Measurements from ENCODE around the gene ART1. TPM values are rescaled to one million over a fixed set of nuclear protein-coding genes. Genes with fewer than 3 reads are reported as not detected.

ART1 gene
- total and polyA plus RNA-seq, 4 donors = not detected

- Histone ChIP-seq H3K9ac (ENCODE audit: low read depth in 1 of 2, low read length in 2 of 2) (no peak overlapping the region), H3K36me3 (ENCODE audit: control insufficient read depth in 4 of 4, insufficient read depth in 3 of 4, low read depth in 1 of 4, low read length in 3 of 4) (peaks cover 1 to 73% (median 56%) of the 10 kb centered on the region in 4 donors), H3K9me3 (ENCODE audit: control insufficient read depth in 4 of 4, low read length in 3 of 4) (no peaks in the 10 kb centered on the region), H3K4me1 (ENCODE audit: control insufficient read depth in 4 of 4, insufficient read depth in 4 of 4, low read length in 3 of 4) (no peaks in the 10 kb centered on the region), H3K27me3 (ENCODE audit: control insufficient read depth in 4 of 4, insufficient read depth in 4 of 4, low read length in 3 of 4) (no peaks in the 10 kb centered on the region), H3K27ac (ENCODE audit: low read depth in 1 of 2, low read length in 2 of 2) (no peak overlapping the region), H3K4me3 (ENCODE audit: low read depth in 1 of 3, low read length in 3 of 3) (no peak overlapping the region)
- no peak for DNase-seq (ENCODE audit: low spot score)
- WGBS = 96% methylated on average over 2 of the region's 2 CpGs
- no peak for TF ChIP-seq ATF3 (IDR thresholded peaks at IDR 0.05)
- no peak for TF ChIP-seq FOXA1 (IDR thresholded peaks at IDR 0.05)
- TF ChIP-seq, protein P1, sequence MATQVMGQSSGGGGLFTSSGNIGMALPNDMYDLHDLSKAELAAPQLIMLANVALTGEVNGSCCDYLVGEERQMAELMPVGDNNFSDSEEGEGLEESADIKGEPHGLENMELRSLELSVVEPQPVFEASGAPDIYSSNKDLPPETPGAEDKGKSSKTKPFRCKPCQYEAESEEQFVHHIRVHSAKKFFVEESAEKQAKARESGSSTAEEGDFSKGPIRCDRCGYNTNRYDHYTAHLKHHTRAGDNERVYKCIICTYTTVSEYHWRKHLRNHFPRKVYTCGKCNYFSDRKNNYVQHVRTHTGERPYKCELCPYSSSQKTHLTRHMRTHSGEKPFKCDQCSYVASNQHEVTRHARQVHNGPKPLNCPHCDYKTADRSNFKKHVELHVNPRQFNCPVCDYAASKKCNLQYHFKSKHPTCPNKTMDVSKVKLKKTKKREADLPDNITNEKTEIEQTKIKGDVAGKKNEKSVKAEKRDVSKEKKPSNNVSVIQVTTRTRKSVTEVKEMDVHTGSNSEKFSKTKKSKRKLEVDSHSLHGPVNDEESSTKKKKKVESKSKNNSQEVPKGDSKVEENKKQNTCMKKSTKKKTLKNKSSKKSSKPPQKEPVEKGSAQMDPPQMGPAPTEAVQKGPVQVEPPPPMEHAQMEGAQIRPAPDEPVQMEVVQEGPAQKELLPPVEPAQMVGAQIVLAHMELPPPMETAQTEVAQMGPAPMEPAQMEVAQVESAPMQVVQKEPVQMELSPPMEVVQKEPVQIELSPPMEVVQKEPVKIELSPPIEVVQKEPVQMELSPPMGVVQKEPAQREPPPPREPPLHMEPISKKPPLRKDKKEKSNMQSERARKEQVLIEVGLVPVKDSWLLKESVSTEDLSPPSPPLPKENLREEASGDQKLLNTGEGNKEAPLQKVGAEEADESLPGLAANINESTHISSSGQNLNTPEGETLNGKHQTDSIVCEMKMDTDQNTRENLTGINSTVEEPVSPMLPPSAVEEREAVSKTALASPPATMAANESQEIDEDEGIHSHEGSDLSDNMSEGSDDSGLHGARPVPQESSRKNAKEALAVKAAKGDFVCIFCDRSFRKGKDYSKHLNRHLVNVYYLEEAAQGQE (IDR thresholded peaks at IDR 0.05) = no peak
- no peak for TF ChIP-seq HNF4G (IDR thresholded peaks at IDR 0.05)
- TF ChIP-seq RAD21 (IDR thresholded peaks at IDR 0.05) = no peak
- no peak for TF ChIP-seq JUND (IDR thresholded peaks at IDR 0.05)
- no peak for TF ChIP-seq RXRA (IDR thresholded peaks at IDR 0.05)
These were observed 56.0 kb downstream of the ART1 start for GRCh38 chr11:3700910-3701309.

DNA sequence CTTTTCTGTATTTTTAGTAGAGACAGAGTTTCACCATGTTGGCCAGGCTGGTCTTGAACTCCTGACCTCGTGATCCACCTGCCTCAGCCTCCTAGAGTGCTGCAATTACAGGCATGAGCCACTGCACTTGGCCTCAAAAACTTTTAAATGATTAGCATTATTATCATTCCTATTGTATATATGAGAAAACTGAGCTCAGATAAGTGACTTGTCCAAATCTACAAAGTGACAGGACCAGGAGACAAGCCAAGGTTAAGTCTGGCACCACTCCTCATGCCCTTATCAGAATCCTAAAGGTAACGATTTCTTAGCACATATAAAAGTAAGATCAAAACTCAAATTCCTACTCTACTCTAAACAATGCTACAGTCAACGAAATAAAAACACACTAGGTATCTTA, 58.5 kb downstream of the ART1 start:
- TF ChIP-seq FOXA2 (IDR thresholded peaks at IDR 0.05) (no peak), JUND (IDR thresholded peaks at IDR 0.05) (no peak), TAF1 (conservative IDR thresholded peaks at IDR 0.05) (no peak), CTCF (IDR thresholded peaks at IDR 0.05; ENCODE audit: low read depth, low read length, missing input control) (no peak)
- TF ChIP-seq, protein P1 (IDR thresholded peaks at IDR 0.05) = no peak
- Histone ChIP-seq H3K9me3 (ENCODE audit: control insufficient read depth in 4 of 4, low read length in 3 of 4) (no peaks in the 10 kb centered on the region), H3K4me3 (ENCODE audit: low read depth in 1 of 3, low read length in 3 of 3) (no peak overlapping the region), H3K4me1 (ENCODE audit: control insufficient read depth in 4 of 4, insufficient read depth in 4 of 4, low read length in 3 of 4) (no peaks in the 10 kb centered on the region), H3K27me3 (ENCODE audit: control insufficient read depth in 4 of 4, insufficient read depth in 4 of 4, low read length in 3 of 4) (no peaks in the 10 kb centered on the region), H3K27ac (ENCODE audit: low read depth in 1 of 2, low read length in 2 of 2) (no peak overlapping the region), H3K36me3 (ENCODE audit: control insufficient read depth in 4 of 4, insufficient read depth in 3 of 4, low read depth in 1 of 4, low read length in 3 of 4) (peaks cover 1 to 60% (median 49%) of the 10 kb centered on the region in 4 donors), H3K9ac (ENCODE audit: low read depth in 1 of 2, low read length in 2 of 2) (no peak overlapping the region)
- 89% methylated on average over 3 of the region's 3 CpGs for WGBS
- no peak for DNase-seq (ENCODE audit: low spot score)
